ENCODE measurements around the gene H2AZ1. TPM values are rescaled to one million over a fixed set of nuclear protein-coding genes. Genes with fewer than 3 reads are reported as not detected.
"Not testable (repeated sequence)": the region's sequence is repeated elsewhere in the genome, so short reads cannot be mapped to it uniquely, and the experiment has no call there.

The H2AZ1 gene
- total RNA-seq = 10 to 100 TPM; 74.2 to 92.1 TPM
- long read RNA-seq, transcript H2AFZ-201 (5 exons, 979 nt) = major isoform, 14 of 15 reads
- long read RNA-seq, partial matches to known transcripts = 1 of 15 reads
- long read RNA-seq, other reads (novel, unspliced or antisense) = 0 of 15 reads

- DNase-seq = peak; percentile 99
- ATAC-seq = peak; percentile 91 to 95
- intact Hi-C loops (cut with DNase I) = loop anchor here (5.0 to 10.0 kb wide), 4 partner anchors 53 to 388 kb away; partner anchors contain the start of genes LAMTOR3 (in 1 of the 2) and TRMT10A (in 1 of the 2)
Measured at GRCh38 chr4:99949999-99950912, at the start of gene H2AZ1. Gene H2AZ1 (minus strand): TSS chr4:99950275. CDS start chr4:99950170, 105 bp downstream.

GRCh38 chr4:99998062-99998867, 48.2 kb upstream of the H2AZ1 start:
- intact Hi-C loops (cut with DNase I) = loop anchor here in 1 of 2 donors (5.0 kb wide), 1 partner anchor 99 kb away; no protein-coding TSS in a partner anchor
- ATAC-seq (peak in 1 of 2 donors; percentile 47), DNase-seq (no peak)

GRCh38 chr4:99991741-99992140, 41.7 kb upstream of the H2AZ1 start:
- ATAC-seq = no peak
- DNase-seq = no peak
- intact Hi-C loops (cut with DNase I) = no loop called here

GRCh38 chr4:99987681-99988080, 37.6 kb upstream of the H2AZ1 start:
- no peak for ATAC-seq
- intact Hi-C loops (cut with DNase I) = no loop called here
- no peak for DNase-seq

GRCh38 chr4:99986792-99987191, 36.7 kb upstream of the H2AZ1 start:
- DNase-seq = no peak
- no peak for ATAC-seq
- intact Hi-C loops (cut with DNase I) = no loop called here

GRCh38 chr4:99983289-99983943, 33.3 kb upstream of the H2AZ1 start:
- DNase-seq = no peak
- intact Hi-C loops (cut with DNase I) = no loop called here

GRCh38 chr4:99979872-99980271, 29.8 kb upstream of the H2AZ1 start:
- DNase-seq (no peak), ATAC-seq (no peak)
- intact Hi-C loops (cut with DNase I) = no loop called here

More at GRCh38 chr4:99983289-99983943, 33.3 kb upstream of the H2AZ1 start:
- ATAC-seq = no peak

GRCh38 chr4:99971453-99972111, 21.5 kb upstream of the H2AZ1 start:
- ATAC-seq (no peak), DNase-seq (no peak)
- intact Hi-C loops (cut with DNase I) = no loop called here

- DNase-seq (no peak), ATAC-seq (no peak)
- intact Hi-C loops (cut with DNase I) = no loop called here
Measured at GRCh38 chr4:99968330-99968729, 18.3 kb upstream of the H2AZ1 start.

- ATAC-seq (no peak), DNase-seq (no peak)
- intact Hi-C loops (cut with DNase I) = no loop called here
Measured at GRCh38 chr4:99966692-99967091, 16.6 kb upstream of the H2AZ1 start.

GRCh38 chr4:99965674-99966350, 15.7 kb upstream of the H2AZ1 start:
- ATAC-seq (no peak), DNase-seq (no peak)
- intact Hi-C loops (cut with DNase I) = no loop called here

GRCh38 chr4:99965173-99965572, 15.1 kb upstream of the H2AZ1 start:
- DNase-seq (no peak), ATAC-seq (no peak)
- intact Hi-C loops (cut with DNase I) = no loop called here

- DNase-seq (no peak), ATAC-seq (no peak)
- intact Hi-C loops (cut with DNase I) = no loop called here
Measured at GRCh38 chr4:99961711-99962110, 11.6 kb upstream of the H2AZ1 start.

- DNase-seq (no peak), ATAC-seq (no peak)
- intact Hi-C loops (cut with DNase I) = no loop called here
Measured at GRCh38 chr4:99960648-99961047, 10.6 kb upstream of the H2AZ1 start.

GRCh38 chr4:99958207-99958606, 8.1 kb upstream of the H2AZ1 start:
- ATAC-seq; intact Hi-C loops (cut with DNase I); DNase-seq: not testable (repeated sequence)

- DNase-seq (no peak), ATAC-seq (no peak)
- intact Hi-C loops (cut with DNase I) = no loop called here
Measured at GRCh38 chr4:99950913-99951254, 809 bp upstream of the H2AZ1 start.

- DNase-seq (peak; percentile 87), ATAC-seq (peak; percentile 35 to 39)
- intact Hi-C loops (cut with DNase I) = loop anchor here (5.0 to 10.0 kb wide), 4 partner anchors 52 to 387 kb away; partner anchors contain the start of genes LAMTOR3 (in 1 of the 2) and TRMT10A (in 1 of the 2)
Measured at GRCh38 chr4:99949034-99949998, 759 bp downstream of the H2AZ1 start.
